ENCODE results near the gene ODAD2. TPM values are rescaled to one million over a fixed set of nuclear protein-coding genes. Genes with fewer than 3 reads are reported as not detected.

The ODAD2 gene
- total RNA-seq: 3.2 TPM

GRCh38 chr10:27998954-27999275 lies at the start of gene ODAD2:
Gene ODAD2 (minus strand): TSS chr10:27999079. CDS start chr10:27995142, 3,937 bp downstream.

